Right hindlimb (tissue), 1 donor: ENCODE measurements around the gene PACS2.

Experiments used
- DNase-seq: peaks from one replicate; pipeline ENCODE4 v3.0.0-alpha.2; 2018

Gene PACS2

GRCh38 chr14:105426416-105427130 lies 112.0 kb downstream of the PACS2 start:
- DNase-seq, result no peak

- no peak for DNase-seq
Observed at GRCh38 chr14:105427412-105427811, 112.9 kb downstream of the PACS2 start.

GRCh38 chr14:105427936-105428485 lies 113.5 kb downstream of the PACS2 start:
- DNase-seq, result no peak

GRCh38 chr14:105430042-105430441 lies 115.5 kb downstream of the PACS2 start:
- DNase-seq, result no peak

GRCh38 chr14:105430565-105430964 lies 116.0 kb downstream of the PACS2 start:
- DNase-seq, result no peak

- DNase-seq, result no peak
Observed at GRCh38 chr14:105431256-105431655, 116.7 kb downstream of the PACS2 start.

- no peak for DNase-seq
Observed at GRCh38 chr14:105432657-105433056, 118.1 kb downstream of the PACS2 start.

- no peak for DNase-seq
Observed at GRCh38 chr14:105433161-105433605, 118.6 kb downstream of the PACS2 start.

- DNase-seq, result no peak
Observed at GRCh38 chr14:105436402-105436801, 121.9 kb downstream of the PACS2 start.

GRCh38 chr14:105436891-105437722 lies 122.6 kb downstream of the PACS2 start:
- no peak for DNase-seq

- no peak for DNase-seq
Observed at GRCh38 chr14:105437723-105438500, 123.4 kb downstream of the PACS2 start.

- no peak for DNase-seq
Observed at GRCh38 chr14:105439179-105439578, 124.6 kb downstream of the PACS2 start.

- no peak for DNase-seq
Observed at GRCh38 chr14:105439710-105440553, 125.4 kb downstream of the PACS2 start.

- DNase-seq, result no peak
Observed at GRCh38 chr14:105440554-105440900, 126.0 kb downstream of the PACS2 start.

- DNase-seq, result no peak
Observed at GRCh38 chr14:105440992-105441391, 126.4 kb downstream of the PACS2 start.

- no peak for DNase-seq
Observed at GRCh38 chr14:105442125-105442524, 127.6 kb downstream of the PACS2 start.

GRCh38 chr14:105442834-105443233 lies 128.3 kb downstream of the PACS2 start:
- no peak for DNase-seq

GRCh38 chr14:105444859-105445258 lies 130.3 kb downstream of the PACS2 start:
- no peak for DNase-seq

GRCh38 chr14:105445290-105445689 lies 130.7 kb downstream of the PACS2 start:
- no peak for DNase-seq

GRCh38 chr14:105445901-105446845 lies 131.6 kb downstream of the PACS2 start:
- DNase-seq, result no peak

- DNase-seq, result no peak
Observed at GRCh38 chr14:105446971-105447370, 132.4 kb downstream of the PACS2 start.
